HG03060 (cell line): ENCODE data around the gene NRIP1.

Source experiments
- ATAC-seq: cut with Tn5 transposase; IDR thresholded peaks from one replicate; pipeline ENCODE4 v1.9.1; 2021; ENCODE audit warnings: low read depth, moderate number of reproducible peaks; ENCODE audit not compliant: unreplicated experiment

Gene NRIP1

DNA sequence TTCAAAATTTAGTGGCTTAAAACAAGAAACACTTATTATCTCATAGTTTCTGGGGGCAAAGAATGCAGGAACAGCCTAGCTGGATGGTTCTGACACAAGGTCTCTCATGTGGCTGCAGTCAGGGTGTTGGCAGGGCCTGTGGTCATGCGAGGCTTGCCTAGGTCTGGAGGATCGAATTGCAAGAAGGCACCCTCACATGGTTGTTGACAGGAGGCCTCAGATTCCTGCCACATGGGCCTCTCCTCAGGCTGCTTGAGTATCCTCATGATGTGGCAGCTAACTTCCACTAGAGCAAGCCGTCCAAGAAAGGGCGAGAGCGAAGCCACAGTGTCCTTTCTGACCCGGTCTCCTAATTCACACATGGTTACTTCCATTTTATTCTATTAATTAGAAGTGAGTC is 6.2 kb upstream of the NRIP1 start:
- no peak for ATAC-seq

DNA sequence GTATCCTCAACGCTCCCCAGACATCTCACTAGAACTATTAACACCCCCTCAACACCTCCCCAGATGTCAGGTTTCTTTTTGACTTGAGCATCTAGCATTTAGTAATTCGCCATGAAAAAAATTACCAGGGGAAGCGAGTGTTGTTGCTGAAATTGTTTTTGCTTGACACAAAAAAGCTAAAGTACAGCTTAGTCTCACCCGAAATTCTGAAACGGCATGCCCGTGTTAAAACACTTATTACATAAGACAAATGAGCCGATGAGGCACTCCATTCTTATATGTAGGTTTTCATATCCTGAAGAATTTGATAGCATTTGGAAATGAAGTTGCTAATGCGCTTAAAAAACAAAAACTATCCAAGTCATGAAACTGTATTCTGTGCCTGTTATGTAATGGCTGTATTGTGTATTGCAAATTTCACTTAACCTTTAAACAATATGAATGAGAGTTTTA is 1.3 kb upstream of the NRIP1 start:
- ATAC-seq = no peak

DNA sequence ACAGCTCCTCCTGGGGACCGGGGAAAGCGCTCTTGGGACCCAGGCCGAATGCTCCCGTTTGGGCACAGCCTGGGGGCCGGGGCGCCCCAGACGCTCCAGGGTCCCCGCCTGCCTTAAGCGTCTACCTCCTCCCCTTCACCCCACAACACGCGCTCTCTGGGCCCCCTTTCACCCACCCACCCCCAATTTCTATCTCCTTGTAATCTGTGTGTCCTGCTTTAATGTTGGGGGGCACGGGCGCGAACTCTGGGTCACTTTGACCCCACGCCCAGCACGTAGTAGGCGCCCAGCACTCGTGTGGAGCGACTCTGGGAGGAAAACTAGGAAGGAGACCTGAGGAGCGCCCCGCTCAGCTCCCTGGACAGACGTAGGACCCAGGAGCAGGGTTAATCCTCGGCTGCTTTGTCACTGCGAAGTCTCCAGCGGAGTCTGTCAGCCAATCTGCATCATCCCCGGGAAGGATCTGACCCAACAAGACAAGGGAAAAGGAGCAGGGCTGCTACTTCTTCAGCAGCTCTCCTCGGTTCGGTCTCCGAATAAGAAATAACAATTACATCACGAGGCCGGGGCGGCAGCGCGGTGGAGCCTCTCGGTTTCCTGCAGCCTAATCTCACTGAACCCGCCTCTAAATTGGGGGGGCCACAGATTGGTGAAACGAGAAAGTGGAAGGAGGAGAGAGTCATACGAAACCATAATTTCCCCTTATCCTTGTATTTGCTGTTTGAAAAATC is 757 bp upstream of the NRIP1 start:
- no peak for ATAC-seq

DNA sequence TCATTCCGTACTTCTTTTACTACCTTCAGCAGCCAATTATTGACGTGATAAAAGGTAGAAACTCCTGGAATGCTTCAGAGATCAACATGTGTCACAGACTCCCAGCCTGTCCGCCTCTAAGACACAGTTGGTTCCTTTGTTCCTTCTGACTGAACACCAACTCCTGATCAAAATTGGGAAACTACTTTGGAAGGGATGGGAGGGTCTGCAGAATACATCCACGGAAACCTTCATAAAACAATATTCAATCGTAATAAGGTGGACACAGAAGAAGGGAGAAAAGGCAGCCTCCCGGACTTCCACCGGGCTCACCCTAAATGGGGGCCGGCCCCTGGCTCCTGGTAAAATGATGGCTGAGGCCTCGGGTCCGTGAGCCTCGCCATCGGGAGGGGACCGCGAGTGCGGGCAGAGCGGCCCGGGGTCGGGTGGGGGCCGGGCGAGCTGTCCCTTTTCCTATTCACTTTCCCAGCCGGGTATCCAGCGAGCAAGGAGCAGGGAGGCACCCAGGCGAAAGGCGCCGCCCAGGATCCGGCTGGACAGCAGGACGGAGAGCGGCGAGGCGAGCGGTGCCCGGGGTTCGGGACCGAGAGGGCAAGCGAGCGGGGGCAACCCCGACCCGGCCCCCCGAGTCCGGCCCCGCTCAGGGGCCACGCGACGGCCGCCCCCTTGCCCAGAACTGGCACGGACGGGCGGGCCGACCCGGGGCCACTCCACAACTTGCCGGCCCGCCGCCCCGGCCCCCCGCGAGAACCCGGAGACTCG is 805 bp downstream of the NRIP1 start:
- no peak for ATAC-seq

DNA sequence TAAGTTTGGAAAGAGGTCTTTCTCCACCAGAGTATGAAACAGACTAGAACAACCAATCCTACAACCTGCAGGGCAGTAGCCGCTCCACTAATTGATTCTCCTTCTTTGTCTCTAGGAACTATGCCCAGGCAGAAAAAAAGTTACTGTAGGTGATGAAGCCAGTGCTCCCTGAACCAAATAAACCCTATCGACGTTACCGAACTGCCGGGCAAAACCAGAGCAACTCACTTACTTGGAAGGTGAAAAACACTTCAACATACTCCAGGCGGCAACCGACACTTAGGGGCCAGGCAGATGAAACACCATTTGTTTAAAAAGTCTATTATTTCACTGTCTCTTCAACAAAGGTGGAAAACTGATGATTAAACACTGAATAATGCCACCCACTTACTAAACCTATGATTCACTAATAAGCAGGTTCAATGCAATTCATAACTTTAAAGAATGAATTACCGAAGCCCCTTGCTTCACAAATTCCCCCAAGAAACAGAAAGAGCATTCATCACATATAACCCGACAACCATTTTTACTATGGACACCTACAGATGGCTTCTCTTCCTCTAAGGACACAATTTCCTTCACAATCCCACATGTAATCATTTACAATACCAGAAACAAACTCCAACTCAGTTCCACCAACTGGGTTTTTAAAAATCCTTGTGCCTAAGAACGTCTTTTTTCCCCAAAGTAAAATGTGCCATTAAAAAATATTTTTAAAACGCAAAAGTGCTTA is 1.6 kb downstream of the NRIP1 start:
- no peak for ATAC-seq

DNA sequence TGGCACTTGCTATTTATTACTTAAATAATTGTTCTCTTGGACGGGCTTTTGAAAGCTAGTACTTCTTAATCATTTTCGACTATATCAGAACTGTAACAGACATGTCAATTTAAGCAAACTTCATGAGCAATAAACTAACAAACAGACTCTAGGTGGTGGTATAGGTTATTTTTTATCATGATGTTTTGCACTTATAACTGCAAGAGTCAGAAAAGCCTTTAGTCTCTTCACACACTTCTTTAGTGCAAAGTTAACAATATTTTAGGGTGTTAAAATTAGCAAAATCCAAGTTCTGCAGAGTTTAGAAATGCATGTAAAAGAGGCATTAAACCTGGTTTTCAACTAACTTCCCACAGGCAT is 2.2 kb downstream of the NRIP1 start:
- ATAC-seq = no peak

DNA sequence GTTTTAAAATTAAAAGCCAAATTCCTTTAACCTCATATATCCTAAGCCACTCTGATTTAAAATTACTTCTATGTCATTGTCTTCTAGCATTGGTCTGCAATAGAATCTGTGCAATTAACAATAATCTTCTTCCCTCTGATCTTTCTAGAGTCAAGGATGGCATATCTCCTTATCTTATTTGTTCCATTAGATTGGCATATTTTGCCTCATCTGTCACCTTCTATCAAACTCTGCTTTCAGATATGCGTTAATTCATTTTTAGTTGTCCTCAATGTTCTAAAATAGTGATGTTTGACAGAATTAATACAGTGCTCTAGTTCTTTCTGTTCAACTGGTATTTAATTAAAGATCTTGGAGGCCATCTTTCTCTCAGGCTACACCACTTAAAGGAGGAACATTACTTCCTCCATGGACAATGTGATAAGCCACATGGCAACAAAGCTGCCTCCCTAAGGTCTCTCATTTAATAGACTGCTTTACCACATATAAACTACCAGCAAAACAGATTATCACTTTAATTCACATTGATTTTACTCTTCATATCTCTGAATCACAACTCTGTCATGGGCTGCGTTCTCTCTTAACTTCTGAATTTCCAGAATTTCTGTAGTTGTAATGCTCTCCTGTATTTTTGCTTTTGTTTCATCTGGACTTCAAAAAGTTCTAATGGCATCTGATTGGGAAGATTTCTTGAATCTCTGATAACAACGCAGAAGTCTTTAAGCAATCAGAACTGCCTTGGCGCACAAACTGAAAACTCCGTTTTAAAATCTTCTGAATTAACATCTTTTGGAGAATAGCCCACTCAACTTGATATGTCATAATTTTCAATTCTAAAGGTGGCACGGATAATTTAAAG is 2.8 kb downstream of the NRIP1 start:
- no peak for ATAC-seq

DNA sequence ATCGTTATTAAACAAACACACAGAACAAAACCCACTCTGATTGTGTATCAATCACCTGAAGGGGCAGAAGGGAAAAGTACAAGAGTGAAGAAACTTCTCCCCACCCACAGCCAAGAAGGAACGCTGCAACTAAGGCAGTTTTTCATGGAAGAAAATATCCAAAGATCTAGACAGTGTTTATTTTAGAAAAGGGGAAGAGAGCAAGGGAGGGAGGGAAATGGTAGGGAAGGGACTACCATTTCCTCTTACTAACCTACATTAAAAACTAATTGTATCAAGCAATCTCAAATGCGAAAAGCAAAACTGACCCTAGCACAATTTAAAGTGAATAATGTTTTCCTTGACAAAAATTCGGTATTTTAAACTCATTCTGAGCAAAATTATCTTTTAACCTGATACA is 3.5 kb downstream of the NRIP1 start:
- no peak for ATAC-seq

DNA sequence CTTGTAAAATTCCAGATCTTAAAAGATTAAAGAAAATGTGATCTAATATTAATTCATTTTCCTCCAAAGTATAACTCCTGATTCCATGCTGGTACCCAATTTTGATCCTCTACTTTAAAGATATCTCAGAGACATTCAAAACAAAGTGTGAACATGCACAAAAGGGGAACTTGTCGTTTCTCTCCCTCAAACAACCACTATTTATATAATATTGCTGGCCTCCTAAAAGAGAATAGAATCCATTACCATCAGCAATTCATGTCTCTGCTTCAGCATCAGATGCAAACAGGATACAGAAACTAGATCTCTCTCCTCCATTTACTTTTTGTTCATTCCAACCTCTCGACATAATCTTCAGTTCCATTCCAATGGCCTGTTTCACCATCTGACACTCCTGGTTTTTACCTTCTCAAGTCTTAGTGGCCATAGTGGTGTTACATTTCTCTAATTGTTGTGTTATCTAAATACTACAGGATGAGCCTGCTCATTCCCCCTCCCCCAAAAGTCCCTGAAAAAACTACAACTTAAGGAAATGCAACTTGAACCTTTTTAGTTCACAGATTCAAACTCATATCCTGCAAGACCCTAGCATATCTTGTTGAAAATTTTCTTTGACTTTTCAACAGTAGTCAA is 4.1 kb downstream of the NRIP1 start:
- no peak for ATAC-seq

DNA sequence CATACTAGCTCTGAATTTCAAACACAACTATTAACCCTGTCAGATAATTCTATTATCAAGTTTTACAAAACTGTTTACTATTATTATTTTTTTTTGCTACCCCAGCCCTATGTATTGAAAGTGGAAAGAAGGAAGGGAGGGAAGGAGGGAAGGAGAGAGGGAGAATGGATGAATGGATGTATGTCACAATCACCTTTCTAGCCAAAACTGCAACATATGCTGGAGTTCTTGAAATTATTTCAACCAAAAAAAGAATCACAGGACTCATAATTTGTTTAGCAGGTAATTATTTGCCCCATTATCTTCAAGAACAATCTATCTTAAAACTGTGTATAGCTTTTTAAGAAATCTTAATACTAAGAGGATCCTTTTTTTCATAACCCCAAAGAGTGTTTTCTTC is 5.4 kb downstream of the NRIP1 start:
- no peak for ATAC-seq

DNA sequence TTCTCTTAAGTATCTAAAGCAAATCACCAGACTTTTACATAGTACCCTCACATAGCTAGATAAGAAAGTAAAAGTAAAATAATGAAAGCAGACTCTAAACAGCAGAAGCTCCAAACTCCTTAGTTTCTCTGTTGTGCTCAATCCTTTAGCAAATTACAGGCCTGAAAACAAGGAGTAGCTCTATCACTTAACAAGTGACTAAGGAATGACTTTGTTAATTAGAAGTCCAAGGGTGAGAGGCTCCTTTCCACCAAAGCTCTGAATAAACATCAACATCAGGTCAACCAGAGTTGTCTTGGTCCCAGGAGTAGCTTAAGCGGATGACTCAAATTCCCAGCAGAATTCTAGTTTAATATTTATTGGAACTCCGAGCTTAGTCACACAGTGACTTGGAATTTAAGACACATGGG is 5.9 kb downstream of the NRIP1 start:
- no peak for ATAC-seq

DNA sequence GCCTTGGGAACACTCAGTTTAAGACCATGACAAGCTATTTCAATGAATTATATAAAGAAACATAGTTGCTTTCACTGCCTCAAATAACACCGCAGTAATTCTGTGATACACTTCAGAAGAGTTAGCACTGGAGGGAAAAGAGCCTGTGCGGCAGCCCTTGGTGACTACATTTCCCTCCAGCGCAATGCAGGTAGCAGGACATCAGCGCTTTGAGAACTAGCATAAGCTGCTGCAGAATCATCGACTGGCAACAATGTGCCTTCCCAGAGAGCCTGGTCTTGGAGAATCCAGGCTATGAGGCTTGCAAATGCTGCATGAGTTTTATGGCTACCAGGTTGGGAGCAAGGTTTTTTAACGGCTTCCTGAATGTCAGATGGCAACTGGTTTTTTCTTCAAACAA is 7.5 kb downstream of the NRIP1 start:
- ATAC-seq = no peak

DNA sequence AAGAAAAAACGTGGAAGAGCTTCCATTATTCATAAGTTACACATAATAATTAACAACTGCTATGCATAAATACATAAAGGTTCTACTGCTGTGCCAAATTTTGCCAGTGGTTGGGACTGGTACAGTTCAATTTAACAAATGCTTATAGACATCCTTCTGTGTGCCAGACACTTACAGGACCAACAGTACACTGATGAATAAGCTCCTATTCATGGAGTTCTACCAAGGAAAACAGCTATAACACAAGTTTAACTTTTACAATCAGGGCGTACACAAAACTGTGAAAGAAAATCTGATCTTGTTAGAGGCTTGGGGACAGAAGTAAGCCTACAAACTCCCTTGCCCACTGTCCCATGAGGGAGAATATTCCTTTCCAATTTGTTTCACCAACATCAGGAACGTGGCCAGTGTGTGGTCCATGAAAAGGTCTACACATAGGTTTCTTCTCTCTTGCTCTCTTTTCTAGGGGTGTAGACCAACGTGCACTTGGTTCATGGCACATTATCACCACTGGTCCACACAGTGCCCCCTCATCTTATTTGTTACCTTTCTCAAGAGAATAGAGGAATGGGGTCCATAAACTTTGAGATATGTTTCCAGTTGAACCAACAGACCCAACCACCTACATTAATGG is 10.1 kb downstream of the NRIP1 start:
- ATAC-seq = no peak

DNA sequence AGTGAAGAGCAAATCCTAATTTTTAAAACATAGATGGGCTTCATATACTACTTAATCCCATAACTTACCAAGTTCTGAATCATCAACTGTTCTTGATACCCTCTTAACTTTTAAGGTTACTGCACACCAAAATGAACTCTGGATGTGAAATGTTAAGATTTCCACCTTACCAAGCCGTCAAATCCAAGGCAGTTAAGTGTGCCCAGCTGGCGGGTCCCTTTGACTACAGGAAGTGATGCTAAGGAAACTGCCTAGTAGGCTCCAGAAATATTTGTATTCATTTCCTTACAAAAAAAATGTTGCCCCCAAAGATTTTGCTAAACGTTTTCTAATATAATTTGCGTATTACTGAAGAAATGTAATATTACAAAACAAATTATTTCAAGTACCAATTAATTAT is 10.7 kb downstream of the NRIP1 start:
- ATAC-seq = no peak

DNA sequence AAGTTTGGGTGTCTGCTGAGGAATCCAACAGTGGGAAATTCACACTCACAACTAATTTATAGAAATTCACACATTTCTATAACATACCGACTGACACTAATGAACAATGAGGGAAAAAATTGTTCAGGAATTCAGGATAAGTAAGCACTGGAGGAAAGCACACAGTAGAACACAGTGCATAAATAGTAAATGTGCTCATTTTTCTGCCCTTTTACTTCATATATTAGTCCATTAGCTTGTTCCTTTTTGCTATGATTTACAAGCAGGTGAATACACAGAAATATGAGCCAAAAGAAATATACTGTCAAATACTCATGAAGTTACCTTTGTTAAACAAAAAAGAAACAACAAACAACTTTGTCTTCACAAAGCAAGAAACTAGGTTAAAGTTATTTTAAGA is 11.3 kb downstream of the NRIP1 start:
- no peak for ATAC-seq

DNA sequence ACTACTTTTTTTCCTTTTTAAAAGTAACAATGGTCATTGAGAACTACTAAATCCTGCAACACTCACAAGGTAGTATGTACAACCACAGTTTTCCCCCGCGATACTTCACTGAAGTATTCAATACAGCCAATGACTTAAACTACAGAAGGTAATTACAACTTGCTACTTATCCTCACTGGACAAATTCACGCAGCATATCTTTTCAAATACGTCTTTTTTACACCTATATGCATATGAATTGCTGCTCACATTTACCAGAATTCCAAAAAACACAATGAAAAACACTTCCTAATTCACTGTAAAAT is 12.4 kb downstream of the NRIP1 start:
- peak; percentile 15 for ATAC-seq

DNA sequence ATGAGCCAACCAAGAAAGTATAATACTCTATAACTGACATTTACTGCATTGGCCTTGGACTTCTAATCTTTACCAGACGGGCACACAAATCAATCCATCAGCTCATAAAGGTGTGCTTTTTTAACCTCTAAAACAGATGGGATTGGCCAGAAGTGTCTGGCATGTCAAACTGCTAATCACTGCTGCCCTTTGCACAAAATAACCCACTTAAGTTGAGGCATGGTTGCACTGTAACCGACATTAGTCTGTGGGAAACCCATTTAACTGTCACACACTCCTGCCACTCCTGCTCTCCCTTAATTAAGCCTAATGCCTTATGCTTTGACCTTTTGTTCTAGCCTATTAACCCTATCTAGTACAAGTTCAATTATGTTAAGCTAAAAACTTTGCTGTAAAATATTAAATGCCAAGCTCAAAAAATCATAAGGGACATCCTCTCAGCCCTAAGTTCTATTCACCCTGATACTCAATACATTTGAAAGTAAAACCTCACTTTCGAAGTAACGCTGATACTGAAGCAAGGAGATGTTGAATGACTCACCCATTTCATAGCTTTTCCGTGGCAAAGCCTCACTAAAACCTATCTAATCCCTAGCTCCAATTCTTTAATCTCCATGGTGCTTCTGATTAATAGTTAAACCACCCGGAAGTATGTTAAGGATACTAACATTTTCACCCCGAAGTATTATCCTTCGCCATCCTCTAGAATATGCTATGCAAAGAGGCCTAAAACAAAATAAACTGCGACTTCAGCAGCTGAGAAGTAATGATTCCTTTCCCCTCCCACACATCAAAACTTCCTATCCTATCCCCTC is 12.9 kb downstream of the NRIP1 start:
- peak; percentile 28 for ATAC-seq

DNA sequence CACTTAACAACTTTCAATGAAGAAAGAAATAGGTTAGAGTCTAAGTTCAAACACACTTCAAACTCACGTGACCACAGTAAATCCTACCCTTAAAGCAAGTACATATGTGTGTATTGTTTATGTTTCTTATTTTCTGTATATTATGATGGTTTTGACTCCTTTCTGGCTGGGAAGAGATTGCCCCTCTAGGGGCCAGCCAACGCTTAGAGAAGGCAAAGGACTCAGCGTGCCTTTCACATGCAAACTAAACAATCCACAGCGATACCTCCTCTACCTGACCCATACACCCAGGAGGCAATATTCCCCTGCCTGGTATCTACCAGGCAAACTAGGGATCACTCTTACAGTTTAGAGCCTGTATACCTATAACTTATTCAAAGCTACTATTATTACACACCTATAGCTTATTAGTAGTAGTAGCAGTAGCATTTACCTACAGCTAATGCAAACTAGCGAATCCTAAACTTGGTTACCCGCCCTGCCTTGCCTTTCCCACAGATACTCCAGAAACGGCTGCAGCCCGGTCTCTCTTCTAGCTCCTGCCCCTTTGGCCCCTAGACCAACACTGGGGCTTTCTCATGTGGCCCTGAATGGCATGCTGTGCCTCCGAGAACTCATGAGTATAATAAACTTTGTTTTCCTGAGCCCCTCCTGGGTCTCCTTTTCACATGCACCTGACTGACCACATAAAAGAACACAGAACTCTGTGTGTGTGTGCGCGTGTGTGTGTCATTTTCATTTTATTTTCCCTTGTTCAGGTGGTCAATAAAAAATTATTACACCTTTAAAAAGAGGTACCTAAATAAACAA is 14.0 kb downstream of the NRIP1 start:
- no peak for ATAC-seq
